GM12878 (cell line): Measurements from ENCODE around the gene CXCR6. TPM values are rescaled to one million over a fixed set of nuclear protein-coding genes. Genes with fewer than 3 reads are reported as not detected.
A peak's percentile ranks its signal among the peaks of the same experiment; 100 is the strongest.

Experiments
- BCL11A ChIP-seq: IDR thresholded peaks from 2 replicates; pipeline ENCODE4 v1.6.1; 2011; ENCODE audit warnings: low read depth, low read length
- BHLHE40 ChIP-seq, 2 experiments: fragments of 450-650 bp in 1 of 2; IDR thresholded peaks; 2 replicates each; pipeline ENCODE4 v1.6.1; 2011 to 2017; ENCODE audit warnings: low read depth in 2 of 2, borderline replicate concordance in 1 of 2, improper control_type of control experiment in 1 of 2, low read length in 1 of 2, mild to moderate bottlenecking in 1 of 2
- CREB1 ChIP-seq: IDR thresholded peaks from 2 replicates; pipeline ENCODE4 v1.6.1; 2012; ENCODE audit warnings: low read depth, mild to moderate bottlenecking, inconsistent platforms
- CREM ChIP-seq: IDR thresholded peaks from 2 replicates; pipeline ENCODE4 v1.6.1; 2014; ENCODE audit warnings: antibody characterized with exemption, low read depth
- HCFC1 ChIP-seq: fragments of 150-350 bp; IDR thresholded peaks from 2 replicates; pipeline ENCODE4 v1.6.1; 2014; ENCODE audit warnings: low read length
- IKZF2 ChIP-seq, 2 experiments: fragments of 450-650 bp; IDR thresholded peaks; 2 replicates each; pipeline ENCODE4 v1.6.1; 2017; ENCODE audit warnings: mild to moderate bottlenecking in 2 of 2, moderate library complexity in 2 of 2
- JUND ChIP-seq: IDR thresholded peaks from 2 replicates; pipeline ENCODE4 v1.6.1; 2012; ENCODE audit warnings: low read depth, mild to moderate bottlenecking, low read length, improper control_type of control experiment, moderate library complexity
- MXI1 ChIP-seq: fragments of 150-350 bp; IDR thresholded peaks from 2 replicates; pipeline ENCODE4 v1.6.1; 2011; ENCODE audit warnings: low read depth, mild to moderate bottlenecking, inconsistent platforms, low read length, improper control_type of control experiment
- POLR2AphosphoS5 ChIP-seq: IDR thresholded peaks from 2 replicates; pipeline ENCODE4 v1.6.1; 2011; ENCODE audit warnings: mild to moderate bottlenecking, low read length, inconsistent platforms
- RAD51 ChIP-seq: fragments of 450-650 bp; IDR thresholded peaks from 2 replicates; pipeline ENCODE4 v1.6.1; 2016; ENCODE audit warnings: moderate library complexity, mild to moderate bottlenecking, inconsistent platforms
- RCOR1 ChIP-seq: conservative IDR thresholded peaks from 2 replicates; pipeline ENCODE4 v1.6.1; 2012; ENCODE audit warnings: low read depth, low read length, improper control_type of control experiment
- TARDBP ChIP-seq: IDR thresholded peaks from 2 replicates; pipeline ENCODE4 v1.6.1; 2016; ENCODE audit warnings: borderline replicate concordance
- TCF12 ChIP-seq: IDR thresholded peaks from 2 replicates; pipeline ENCODE4 v1.6.1; 2011; ENCODE audit warnings: low read depth, mild to moderate bottlenecking, low read length
- polyA plus RNA-seq, 11 experiments: library from polyadenylated mRNA; depleted of rRNA in 4 of 11; unstranded in 6 of 11; stranded (reverse) in 5 of 11; fragments of >200 nt; fragmentation: Nextera tagmentation in 4 of 11; fragmentation: Illumina TruSeq in 1 of 11; extraction: Ambion mirVana in 4 of 11; extraction: Trizol in 1 of 11; gene quantifications; 1 replicate in 1 of 11; 2 replicates in 10 of 11; pipeline versions ENCODE4 v1.2.1 to v1.2.3, GENCODE V29; 2011 to 2016; ENCODE audit warnings: inconsistent platforms in 2 of 11, missing spikeins in 2 of 11, low read depth in 1 of 11
- total RNA-seq, 4 experiments: library from RNA; depleted of rRNA in 3 of 4; stranded (reverse); fragments of >200 nt in 3 of 4; fragmentation: Illumina TruSeq in 1 of 4; extraction: Trizol in 1 of 4; gene quantifications; 2 replicates each; pipeline versions ENCODE4 v1.2.1 to v1.2.3, GENCODE V29; 2013 to 2021
- TF ChIP-seq, protein P1 (sequence below): fragments of 450-650 bp; IDR thresholded peaks from 2 replicates; pipeline ENCODE4 v1.6.1; 2018; ENCODE audit warnings: mild to moderate bottlenecking, low read depth, moderate library complexity; ENCODE audit not compliant: partially characterized antibody
- TF ChIP-seq, protein P2 (sequence below): IDR thresholded peaks from 2 replicates; pipeline ENCODE4 v1.6.1; 2012; ENCODE audit warnings: mild to moderate bottlenecking, low read depth, low read length
- TF ChIP-seq, protein P3 (sequence below): fragments of 450-650 bp; IDR thresholded peaks from 2 replicates; pipeline ENCODE4 v1.6.1; 2016; ENCODE audit warnings: mild to moderate bottlenecking
- TF ChIP-seq, protein P4 (sequence below): fragments of 450-650 bp; IDR thresholded peaks from 2 replicates; pipeline ENCODE4 v1.6.1; 2014; ENCODE audit warnings: mild to moderate bottlenecking
- TF ChIP-seq, protein P5 (sequence below): IDR thresholded peaks from 2 replicates; pipeline ENCODE4 v1.6.1; 2011; ENCODE audit warnings: borderline replicate concordance, low read depth, mild to moderate bottlenecking, moderate library complexity, low read length; ENCODE audit not compliant: insufficient read depth, poor library complexity, severe bottlenecking

Gene CXCR6
- total and polyA plus RNA-seq, 10 of the 15 experiments (the other 5 are each of a cell fraction or from before 2014, with no cell fraction given): 0.04 to 0.20 (median 0.12) TPM; not detected in 5

DNA sequence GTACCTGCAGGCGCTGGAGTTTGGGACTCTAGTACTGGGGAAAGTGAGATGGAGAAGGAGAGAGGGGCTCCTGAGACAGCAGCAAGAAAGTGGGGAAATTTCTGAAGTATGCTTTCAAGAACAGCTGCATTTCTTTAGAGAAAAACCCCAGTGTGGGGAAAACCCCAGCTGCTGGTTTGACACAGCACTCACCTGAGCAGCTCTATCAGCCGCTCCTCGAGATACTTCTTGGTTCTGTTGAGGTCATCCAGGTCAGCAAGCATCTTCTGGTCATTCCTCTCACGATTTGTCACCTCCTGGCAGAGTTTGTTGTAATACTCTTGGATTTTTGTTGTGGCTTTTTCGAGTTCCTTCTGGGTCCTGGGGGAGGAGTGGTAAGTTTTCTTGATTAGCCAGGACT is 18.8 kb downstream of the CXCR6 start (continued):
- TF ChIP-seq, protein P1, sequence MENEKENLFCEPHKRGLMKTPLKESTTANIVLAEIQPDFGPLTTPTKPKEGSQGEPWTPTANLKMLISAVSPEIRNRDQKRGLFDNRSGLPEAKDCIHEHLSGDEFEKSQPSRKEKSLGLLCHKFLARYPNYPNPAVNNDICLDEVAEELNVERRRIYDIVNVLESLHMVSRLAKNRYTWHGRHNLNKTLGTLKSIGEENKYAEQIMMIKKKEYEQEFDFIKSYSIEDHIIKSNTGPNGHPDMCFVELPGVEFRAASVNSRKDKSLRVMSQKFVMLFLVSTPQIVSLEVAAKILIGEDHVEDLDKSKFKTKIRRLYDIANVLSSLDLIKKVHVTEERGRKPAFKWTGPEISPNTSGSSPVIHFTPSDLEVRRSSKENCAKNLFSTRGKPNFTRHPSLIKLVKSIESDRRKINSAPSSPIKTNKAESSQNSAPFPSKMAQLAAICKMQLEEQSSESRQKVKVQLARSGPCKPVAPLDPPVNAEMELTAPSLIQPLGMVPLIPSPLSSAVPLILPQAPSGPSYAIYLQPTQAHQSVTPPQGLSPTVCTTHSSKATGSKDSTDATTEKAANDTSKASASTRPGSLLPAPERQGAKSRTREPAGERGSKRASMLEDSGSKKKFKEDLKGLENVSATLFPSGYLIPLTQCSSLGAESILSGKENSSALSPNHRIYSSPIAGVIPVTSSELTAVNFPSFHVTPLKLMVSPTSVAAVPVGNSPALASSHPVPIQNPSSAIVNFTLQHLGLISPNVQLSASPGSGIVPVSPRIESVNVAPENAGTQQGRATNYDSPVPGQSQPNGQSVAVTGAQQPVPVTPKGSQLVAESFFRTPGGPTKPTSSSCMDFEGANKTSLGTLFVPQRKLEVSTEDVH: no peak
- TF ChIP-seq CREB1: no peak
- peak; percentile 58; the same call in 1 of the 2 replicates for TF ChIP-seq BCL11A
- peak; percentile 94 for TF ChIP-seq TCF12
- TF ChIP-seq, protein P2, sequence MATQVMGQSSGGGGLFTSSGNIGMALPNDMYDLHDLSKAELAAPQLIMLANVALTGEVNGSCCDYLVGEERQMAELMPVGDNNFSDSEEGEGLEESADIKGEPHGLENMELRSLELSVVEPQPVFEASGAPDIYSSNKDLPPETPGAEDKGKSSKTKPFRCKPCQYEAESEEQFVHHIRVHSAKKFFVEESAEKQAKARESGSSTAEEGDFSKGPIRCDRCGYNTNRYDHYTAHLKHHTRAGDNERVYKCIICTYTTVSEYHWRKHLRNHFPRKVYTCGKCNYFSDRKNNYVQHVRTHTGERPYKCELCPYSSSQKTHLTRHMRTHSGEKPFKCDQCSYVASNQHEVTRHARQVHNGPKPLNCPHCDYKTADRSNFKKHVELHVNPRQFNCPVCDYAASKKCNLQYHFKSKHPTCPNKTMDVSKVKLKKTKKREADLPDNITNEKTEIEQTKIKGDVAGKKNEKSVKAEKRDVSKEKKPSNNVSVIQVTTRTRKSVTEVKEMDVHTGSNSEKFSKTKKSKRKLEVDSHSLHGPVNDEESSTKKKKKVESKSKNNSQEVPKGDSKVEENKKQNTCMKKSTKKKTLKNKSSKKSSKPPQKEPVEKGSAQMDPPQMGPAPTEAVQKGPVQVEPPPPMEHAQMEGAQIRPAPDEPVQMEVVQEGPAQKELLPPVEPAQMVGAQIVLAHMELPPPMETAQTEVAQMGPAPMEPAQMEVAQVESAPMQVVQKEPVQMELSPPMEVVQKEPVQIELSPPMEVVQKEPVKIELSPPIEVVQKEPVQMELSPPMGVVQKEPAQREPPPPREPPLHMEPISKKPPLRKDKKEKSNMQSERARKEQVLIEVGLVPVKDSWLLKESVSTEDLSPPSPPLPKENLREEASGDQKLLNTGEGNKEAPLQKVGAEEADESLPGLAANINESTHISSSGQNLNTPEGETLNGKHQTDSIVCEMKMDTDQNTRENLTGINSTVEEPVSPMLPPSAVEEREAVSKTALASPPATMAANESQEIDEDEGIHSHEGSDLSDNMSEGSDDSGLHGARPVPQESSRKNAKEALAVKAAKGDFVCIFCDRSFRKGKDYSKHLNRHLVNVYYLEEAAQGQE: no peak
- TF ChIP-seq, protein P3, sequence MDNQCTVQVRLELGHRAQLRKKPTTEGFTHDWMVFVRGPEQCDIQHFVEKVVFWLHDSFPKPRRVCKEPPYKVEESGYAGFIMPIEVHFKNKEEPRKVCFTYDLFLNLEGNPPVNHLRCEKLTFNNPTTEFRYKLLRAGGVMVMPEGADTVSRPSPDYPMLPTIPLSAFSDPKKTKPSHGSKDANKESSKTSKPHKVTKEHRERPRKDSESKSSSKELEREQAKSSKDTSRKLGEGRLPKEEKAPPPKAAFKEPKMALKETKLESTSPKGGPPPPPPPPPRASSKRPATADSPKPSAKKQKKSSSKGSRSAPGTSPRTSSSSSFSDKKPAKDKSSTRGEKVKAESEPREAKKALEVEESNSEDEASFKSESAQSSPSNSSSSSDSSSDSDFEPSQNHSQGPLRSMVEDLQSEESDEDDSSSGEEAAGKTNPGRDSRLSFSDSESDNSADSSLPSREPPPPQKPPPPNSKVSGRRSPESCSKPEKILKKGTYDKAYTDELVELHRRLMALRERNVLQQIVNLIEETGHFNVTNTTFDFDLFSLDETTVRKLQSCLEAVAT: no peak
- no peak for TF ChIP-seq IKZF2 (IDR thresholded peaks at IDR 0.05)
- peak; percentile 46; the same call in 1 of the 2 replicates for TF ChIP-seq CREM
- peak; percentile 67 to 69; a peak in 3 of 4 replicates for TF ChIP-seq BHLHE40 (IDR thresholded peaks at IDR 0.05; ENCODE audit: borderline replicate concordance in 1 of 2, low read depth in 2 of 2, low read length in 1 of 2)
- TF ChIP-seq POLR2AphosphoS5: no peak
- TF ChIP-seq, protein P4, sequence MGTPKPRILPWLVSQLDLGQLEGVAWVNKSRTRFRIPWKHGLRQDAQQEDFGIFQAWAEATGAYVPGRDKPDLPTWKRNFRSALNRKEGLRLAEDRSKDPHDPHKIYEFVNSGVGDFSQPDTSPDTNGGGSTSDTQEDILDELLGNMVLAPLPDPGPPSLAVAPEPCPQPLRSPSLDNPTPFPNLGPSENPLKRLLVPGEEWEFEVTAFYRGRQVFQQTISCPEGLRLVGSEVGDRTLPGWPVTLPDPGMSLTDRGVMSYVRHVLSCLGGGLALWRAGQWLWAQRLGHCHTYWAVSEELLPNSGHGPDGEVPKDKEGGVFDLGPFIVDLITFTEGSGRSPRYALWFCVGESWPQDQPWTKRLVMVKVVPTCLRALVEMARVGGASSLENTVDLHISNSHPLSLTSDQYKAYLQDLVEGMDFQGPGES: no peak
- TF ChIP-seq, protein P5, sequence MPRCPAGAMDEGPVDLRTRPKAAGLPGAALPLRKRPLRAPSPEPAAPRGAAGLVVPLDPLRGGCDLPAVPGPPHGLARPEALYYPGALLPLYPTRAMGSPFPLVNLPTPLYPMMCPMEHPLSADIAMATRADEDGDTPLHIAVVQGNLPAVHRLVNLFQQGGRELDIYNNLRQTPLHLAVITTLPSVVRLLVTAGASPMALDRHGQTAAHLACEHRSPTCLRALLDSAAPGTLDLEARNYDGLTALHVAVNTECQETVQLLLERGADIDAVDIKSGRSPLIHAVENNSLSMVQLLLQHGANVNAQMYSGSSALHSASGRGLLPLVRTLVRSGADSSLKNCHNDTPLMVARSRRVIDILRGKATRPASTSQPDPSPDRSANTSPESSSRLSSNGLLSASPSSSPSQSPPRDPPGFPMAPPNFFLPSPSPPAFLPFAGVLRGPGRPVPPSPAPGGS: peak; percentile 83
- TF ChIP-seq RCOR1: no peak
- TF ChIP-seq JUND: no peak
- no peak for TF ChIP-seq TARDBP
- no peak for TF ChIP-seq RAD51
- no peak for TF ChIP-seq HCFC1
- no peak for TF ChIP-seq MXI1
